Epithelial cell of prostate (primary cell): ENCODE data around the gene GAL3ST3.
"Not testable (repeated sequence)": the region's sequence is repeated elsewhere in the genome, so short reads cannot be mapped to it uniquely, and the experiment has no call there.

Experiments
- DNase-seq: peaks from one replicate; pipeline ENCODE4 v3.0.0-alpha.2; 2011; ENCODE audit warnings: low read depth, low spot score
- H3K27ac ChIP-seq: fragments of 450-650 bp; 2 replicates; pipeline ENCODE4 v1.5.1; 2017; ENCODE audit warnings: mild to moderate bottlenecking

GAL3ST3 gene

GRCh38 chr11:66047541-66048365, 1.2 kb downstream of the GAL3ST3 start:
- DNase-seq = no peak
- H3K27ac ChIP-seq = no peak overlapping the region

- DNase-seq = no peak
- no peak overlapping the region for H3K27ac ChIP-seq
These were observed 2.1 kb downstream of the GAL3ST3 start for GRCh38 chr11:66046901-66047300.

GRCh38 chr11:66045177-66045639, 3.8 kb downstream of the GAL3ST3 start:
- H3K27ac ChIP-seq = no peak overlapping the region
- DNase-seq = no peak

- no peak for DNase-seq
- no peak overlapping the region for H3K27ac ChIP-seq
These were observed 4.2 kb downstream of the GAL3ST3 start for GRCh38 chr11:66044757-66045156.

- no peak overlapping the region for H3K27ac ChIP-seq
- DNase-seq = no peak
These were observed 5.7 kb downstream of the GAL3ST3 start for GRCh38 chr11:66042996-66043906.

- no peak for DNase-seq
- H3K27ac ChIP-seq = no peak overlapping the region
These were observed 6.5 kb downstream of the GAL3ST3 start for GRCh38 chr11:66042227-66042995.

GRCh38 chr11:66039765-66040164, 9.2 kb downstream of the GAL3ST3 start:
- no peak overlapping the region for H3K27ac ChIP-seq
- no peak for DNase-seq

- no peak for DNase-seq
- no peak overlapping the region for H3K27ac ChIP-seq
These were observed 11.6 kb downstream of the GAL3ST3 start for GRCh38 chr11:66037327-66037726.

GRCh38 chr11:66036334-66036710, 12.6 kb downstream of the GAL3ST3 start:
- no peak for DNase-seq
- no peak overlapping the region for H3K27ac ChIP-seq

- DNase-seq = no peak
- no peak overlapping the region for H3K27ac ChIP-seq
These were observed 13.2 kb downstream of the GAL3ST3 start for GRCh38 chr11:66035653-66036333.

- DNase-seq = no peak
- H3K27ac ChIP-seq = no peak overlapping the region
These were observed 15.8 kb downstream of the GAL3ST3 start for GRCh38 chr11:66032957-66033735.

GRCh38 chr11:66026017-66026529, 22.9 kb downstream of the GAL3ST3 start, which contains the start of gene CATSPER1:
TSS of gene CATSPER1 (minus strand) at chr11:66026479. CDS start at chr11:66026379, 100 bp downstream.
- no peak within 1 kb of the TSS for H3K27ac ChIP-seq
- no peak for DNase-seq

- H3K27ac ChIP-seq, DNase-seq: not testable (repeated sequence)
These were observed 25.8 kb downstream of the GAL3ST3 start for GRCh38 chr11:66023186-66023440.

GRCh38 chr11:66022401-66023185, 26.4 kb downstream of the GAL3ST3 start:
- H3K27ac ChIP-seq = no peak overlapping the region

GRCh38 chr11:66020618-66021357, 28.2 kb downstream of the GAL3ST3 start:
- H3K27ac ChIP-seq = no peak overlapping the region
- DNase-seq = no peak

More at GRCh38 chr11:66022401-66023185, 26.4 kb downstream of the GAL3ST3 start:
- DNase-seq = no peak

- DNase-seq = no peak
- no peak overlapping the region for H3K27ac ChIP-seq
These were observed 28.7 kb downstream of the GAL3ST3 start for GRCh38 chr11:66020212-66020611.

GRCh38 chr11:66017321-66017720, 31.6 kb downstream of the GAL3ST3 start:
- DNase-seq = no peak
- no peak overlapping the region for H3K27ac ChIP-seq

- DNase-seq = no peak
- no peak overlapping the region for H3K27ac ChIP-seq
These were observed 32.2 kb downstream of the GAL3ST3 start for GRCh38 chr11:66016793-66017177.
